Erythroblast (primary cell): Measurements from ENCODE around the gene TSPAN9.

Experiments used
- GATA1 ChIP-seq: IDR thresholded peaks from 2 replicates; pipeline ENCODE4 v1.6.1; 2011; ENCODE audit warnings: low read depth, mild to moderate bottlenecking, control low read depth, low read length, moderate library complexity
- POLR2A ChIP-seq: IDR thresholded peaks from 2 replicates; pipeline ENCODE4 v1.6.1; 2011; ENCODE audit warnings: mild to moderate bottlenecking, low read length

DNA sequence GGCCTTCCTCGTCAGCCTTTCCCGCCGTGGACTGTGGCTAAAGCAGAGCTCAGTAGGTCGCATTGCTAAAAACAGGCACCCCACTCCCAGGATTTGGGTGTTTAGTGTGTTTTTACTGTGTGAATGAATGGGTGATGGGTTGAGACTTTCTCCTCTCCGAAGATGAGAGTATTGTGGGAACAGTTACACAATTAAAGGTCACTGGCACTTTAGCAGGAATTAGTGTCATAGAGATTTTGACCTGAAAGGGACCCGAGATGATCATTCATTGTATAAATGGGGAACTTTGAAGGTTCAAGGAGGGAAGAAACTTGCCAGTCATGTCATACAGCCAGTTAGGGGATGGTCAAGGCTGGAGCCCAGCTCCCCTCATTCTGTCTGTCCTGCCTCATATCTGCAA is 56.9 kb downstream of the TSPAN9 start:
- TF ChIP-seq POLR2A (no peak), GATA1 (no peak)
